Measurements from ENCODE around the gene UBP1.
"Not testable (repeated sequence)": the region's sequence is repeated elsewhere in the genome, so short reads cannot be mapped to it uniquely, and the experiment has no call there.

The UBP1 gene

GRCh38 chr3:33388374-33389100 is 51.7 kb downstream of the UBP1 start:
- DNase-seq, result no peak

GRCh38 chr3:33386631-33387030 is 53.6 kb downstream of the UBP1 start:
- no peak for DNase-seq

- DNase-seq, result no peak
Observed at GRCh38 chr3:33385423-33385822, 54.8 kb downstream of the UBP1 start.

GRCh38 chr3:33383951-33384350 is 56.3 kb downstream of the UBP1 start:
- DNase-seq, result no peak

GRCh38 chr3:33380653-33381052 is 59.6 kb downstream of the UBP1 start:
- no peak for DNase-seq

- no peak for DNase-seq
Observed at GRCh38 chr3:33377931-33378330, 62.3 kb downstream of the UBP1 start.

- DNase-seq, result no peak
Observed at GRCh38 chr3:33377489-33377888, 62.7 kb downstream of the UBP1 start.

- no peak for DNase-seq
Observed at GRCh38 chr3:33373082-33373437, 67.1 kb downstream of the UBP1 start.

- peak; percentile 2 for DNase-seq
Observed at GRCh38 chr3:33372218-33373081, 67.8 kb downstream of the UBP1 start.

- no peak for DNase-seq
Observed at GRCh38 chr3:33364531-33365128, 75.6 kb downstream of the UBP1 start.

- no peak for DNase-seq
Observed at GRCh38 chr3:33364060-33364459, 76.1 kb downstream of the UBP1 start.

- no peak for DNase-seq
Observed at GRCh38 chr3:33363113-33363800, 76.9 kb downstream of the UBP1 start.

- DNase-seq, result no peak
Observed at GRCh38 chr3:33360136-33360825, 79.9 kb downstream of the UBP1 start.

GRCh38 chr3:33358172-33358781 is 81.9 kb downstream of the UBP1 start:
- no peak for DNase-seq

- DNase-seq, result no peak
Observed at GRCh38 chr3:33355611-33356010, 84.6 kb downstream of the UBP1 start.

- no peak for DNase-seq
Observed at GRCh38 chr3:33339758-33340157, 100.4 kb downstream of the UBP1 start.

GRCh38 chr3:33338936-33339465 is 101.2 kb downstream of the UBP1 start:
- DNase-seq, result not testable (repeated sequence)
